GM18868 (cell line): Measurements from ENCODE around the gene H2BK1.

ENCODE experiments used
- ATAC-seq: cut with Tn5 transposase; IDR thresholded peaks from one replicate; pipeline ENCODE4 v1.9.1; 2021; ENCODE audit warnings: mild to moderate bottlenecking, moderate library complexity; ENCODE audit not compliant: unreplicated experiment

H2BK1 gene

GRCh38 chr7:151232917-151233701, 22.8 kb upstream of the H2BK1 start:
- peak; percentile 44 for ATAC-seq

- peak; percentile 97 for ATAC-seq
Observed at GRCh38 chr7:151232091-151232916, 22.0 kb upstream of the H2BK1 start, which contains the start of gene CHPF2. CHPF2 (plus strand) TSS chr7:151232483; CDS start chr7:151234012, 1,529 bp downstream.

- no peak for ATAC-seq
Observed at GRCh38 chr7:151231080-151231479, 20.8 kb upstream of the H2BK1 start.

- ATAC-seq = no peak
Observed at GRCh38 chr7:151229249-151229648, 19.0 kb upstream of the H2BK1 start.

GRCh38 chr7:151228024-151228866, 18.0 kb upstream of the H2BK1 start:
- no peak for ATAC-seq

- peak; percentile 99 for ATAC-seq
Observed at GRCh38 chr7:151226875-151227782, 16.8 kb upstream of the H2BK1 start, which contains the start of gene ABCF2. ABCF2 (minus strand) TSS chr7:151227205; CDS start chr7:151226458, 747 bp downstream.

GRCh38 chr7:151226560-151226874, 16.2 kb upstream of the H2BK1 start:
- no peak for ATAC-seq

- ATAC-seq = no peak
Observed at GRCh38 chr7:151225948-151226510, 15.7 kb upstream of the H2BK1 start.

- ATAC-seq = no peak
Observed at GRCh38 chr7:151223728-151224127, 13.4 kb upstream of the H2BK1 start.

- no peak for ATAC-seq
Observed at GRCh38 chr7:151218170-151218569, 7.9 kb upstream of the H2BK1 start.

GRCh38 chr7:151215396-151215795, 5.1 kb upstream of the H2BK1 start:
- ATAC-seq = no peak

GRCh38 chr7:151213826-151214225, 3.5 kb upstream of the H2BK1 start:
- no peak for ATAC-seq

- no peak for ATAC-seq
Observed at GRCh38 chr7:151212626-151213025, 2.3 kb upstream of the H2BK1 start.

GRCh38 chr7:151211155-151211772, 976 bp upstream of the H2BK1 start:
- no peak for ATAC-seq

GRCh38 chr7:151209588-151209987, 700 bp downstream of the H2BK1 start:
- ATAC-seq = no peak

- no peak for ATAC-seq
Observed at GRCh38 chr7:151208253-151208862, 1.9 kb downstream of the H2BK1 start.

GRCh38 chr7:151207804-151208203, 2.5 kb downstream of the H2BK1 start:
- ATAC-seq = no peak

- no peak for ATAC-seq
Observed at GRCh38 chr7:151207315-151207714, 3.0 kb downstream of the H2BK1 start.

GRCh38 chr7:151206914-151207313, 3.4 kb downstream of the H2BK1 start:
- no peak for ATAC-seq
